H1 (cell line): ENCODE measurements around the gene TGFB2. TPM values are rescaled to one million over a fixed set of nuclear protein-coding genes. Genes with fewer than 3 reads are reported as not detected.
A peak's percentile ranks its signal among the peaks of the same experiment; 100 is the strongest.

ENCODE experiments used
- CTCF ChIA-PET: fragments of 300-600 bp; sonication (Branson Sonifier 250); formaldehyde crosslinking; loops from one replicate; lab custom pipeline; 2021; ENCODE audit not compliant: partially characterized antibody; lab: Charles Lee
- POLR2A ChIA-PET: fragments of 300-600 bp; sonication (Branson Sonifier 250); formaldehyde crosslinking; loops from one replicate; lab custom pipeline; 2021; ENCODE audit warnings: inconsistent platforms; ENCODE audit not compliant: partially characterized antibody; lab: Charles Lee
- DNase-seq, 2 experiments: peaks; one replicate each; pipeline versions ENCODE4 v3.0.0 to v3.0.0-alpha.2; 2010 to 2022; ENCODE audit warnings: low spot score in 2 of 2, low read depth in 1 of 2, mixed read lengths in 1 of 2
- FAIRE-seq: peaks from 2 replicates; lab custom pipeline; 2011; peaks lifted over from hg19 to GRCh38; lab: Jason Lieb, UNC
- H2AFZ ChIP-seq: 2 replicates; pipeline ENCODE4 v1.8.1; 2012; ENCODE audit warnings: low read length, inconsistent platforms
- H2AK5ac ChIP-seq: 2 replicates; pipeline ENCODE4 v1.6.1; 2013; ENCODE audit warnings: low read depth, low read length
- H2BK120ac ChIP-seq: replicated peaks from 2 replicates; pipeline ENCODE3; 2013; ENCODE audit warnings: low read depth, low read length, inconsistent platforms
- H2BK12ac ChIP-seq: 2 replicates; pipeline ENCODE4 v1.6.1; 2013; ENCODE audit warnings: low read depth, low read length
- H2BK15ac ChIP-seq: 2 replicates; pipeline ENCODE4 v1.6.1; 2013; ENCODE audit warnings: low read length
- H2BK20ac ChIP-seq: 2 replicates; pipeline ENCODE4 v1.6.1; 2013; ENCODE audit warnings: low read length
- H2BK5ac ChIP-seq: 2 replicates; pipeline ENCODE4 v1.6.1; 2013; ENCODE audit warnings: low read depth, low read length
- H3K14ac ChIP-seq: 2 replicates; pipeline ENCODE4 v1.6.1; 2013; ENCODE audit warnings: inconsistent platforms; ENCODE audit not compliant: insufficient read length
- H3K18ac ChIP-seq: 2 replicates; pipeline ENCODE4 v1.6.1; 2013; ENCODE audit warnings: low read length; ENCODE audit errors: extremely low read depth
- H3K23ac ChIP-seq: 2 replicates; pipeline ENCODE4 v1.6.1; 2013; ENCODE audit warnings: inconsistent platforms; ENCODE audit not compliant: insufficient read length
- H3K23me2 ChIP-seq: 2 replicates; pipeline ENCODE4 v1.6.1; 2013; ENCODE audit warnings: low read depth, low read length
- H3K27ac ChIP-seq: 2 replicates; pipeline ENCODE4 v1.6.1; 2011; ENCODE audit warnings: low read depth, low read length, inconsistent platforms
- H3K27me3 ChIP-seq, 4 experiments: replicated peaks in 1 of 4; 1 replicate in 1 of 4; 2 replicates in 3 of 4; pipeline versions ENCODE4 v1.6.1 to v1.8.1; 2011 to 2013; ENCODE audit warnings: low read length in 3 of 4, mild to moderate bottlenecking in 3 of 4, inconsistent platforms in 2 of 4, mixed read lengths in 2 of 4, moderate library complexity in 1 of 4; ENCODE audit not compliant: control insufficient read depth in 3 of 4, insufficient read depth in 3 of 4; ENCODE audit errors: extremely low read depth in 1 of 4
- H3K36me3 ChIP-seq, 4 experiments: 2 replicates each; pipeline versions ENCODE4 v1.6.1 to v1.8.1; 2011 to 2013; ENCODE audit warnings: mild to moderate bottlenecking in 4 of 4, low read length in 3 of 4, moderate library complexity in 2 of 4, control low read depth in 1 of 4, inconsistent platforms in 1 of 4; ENCODE audit not compliant: insufficient read depth in 4 of 4, control insufficient read depth in 2 of 4
- H3K4ac ChIP-seq: replicated peaks from 2 replicates; pipeline ENCODE3; 2013; ENCODE audit warnings: low read length, low read depth, mixed read lengths, inconsistent platforms; ENCODE audit not compliant: insufficient read length
- H3K4me1 ChIP-seq, 4 experiments: replicated peaks in 1 of 4; 1 replicate in 1 of 4; 2 replicates in 3 of 4; pipeline versions ENCODE4 v1.6.1 to v1.8.1; 2011 to 2013; ENCODE audit warnings: low read length in 3 of 4, inconsistent platforms in 2 of 4, mixed read lengths in 1 of 4; ENCODE audit not compliant: insufficient read depth in 4 of 4, control insufficient read depth in 3 of 4
- H3K4me2 ChIP-seq, 2 experiments: 2 replicates each; pipeline versions ENCODE4 v1.6.1 to v1.8.1; 2011 to 2013; ENCODE audit warnings: low read depth in 2 of 2, low read length in 2 of 2, control low read depth in 1 of 2, inconsistent platforms in 1 of 2, mild to moderate bottlenecking in 1 of 2; ENCODE audit not compliant: insufficient read depth in 1 of 2
- H3K4me3 ChIP-seq, 4 experiments: fragments of 200-600, 300-600 bp in 1 of 4; sonication (generic), shearing (Covaris generic), sonication (Bioruptor Twin) in 1 of 4; 2 replicates each; pipeline versions ENCODE4 v1.5.1 to v1.8.1; 2011 to 2016; ENCODE audit warnings: low read length in 4 of 4, low read depth in 3 of 4, control low read depth in 2 of 4, inconsistent platforms in 2 of 4, mild to moderate bottlenecking in 2 of 4, mixed read lengths in 1 of 4, moderate library complexity in 1 of 4; ENCODE audit not compliant: insufficient read depth in 2 of 4; ENCODE audit errors: extremely low read depth in 1 of 4
- H3K56ac ChIP-seq: replicated peaks from 2 replicates; pipeline ENCODE3; 2013; ENCODE audit warnings: low read depth, mild to moderate bottlenecking, mixed read lengths, low read length, inconsistent platforms; ENCODE audit not compliant: insufficient read length
- H3K79me1 ChIP-seq: 2 replicates; pipeline ENCODE4 v1.6.1; 2013; ENCODE audit warnings: low read depth, low read length, control low read depth
- H3K79me2 ChIP-seq, 2 experiments: 2 replicates each; pipeline versions ENCODE4 v1.6.1 to v1.8.1; 2012 to 2013; ENCODE audit warnings: low read length in 2 of 2, mild to moderate bottlenecking in 2 of 2, inconsistent platforms in 1 of 2; ENCODE audit not compliant: insufficient read depth in 2 of 2, control insufficient read depth in 1 of 2
- H3K9ac ChIP-seq, 4 experiments: replicated peaks in 1 of 4; 1 replicate in 1 of 4; 2 replicates in 3 of 4; pipeline versions ENCODE4 v1.6.1 to v1.8.1; 2011 to 2013; ENCODE audit warnings: low read depth in 3 of 4, low read length in 3 of 4, control low read depth in 2 of 4, mild to moderate bottlenecking in 2 of 4, moderate library complexity in 2 of 4, inconsistent platforms in 1 of 4; ENCODE audit errors: extremely low read depth in 1 of 4
- H3K9me3 ChIP-seq, 2 experiments: 2 replicates each; pipeline versions ENCODE4 v1.6.1 to v1.8.1; 2012 to 2013; ENCODE audit warnings: mild to moderate bottlenecking in 2 of 2, moderate library complexity in 2 of 2, control low read depth in 1 of 2, inconsistent platforms in 1 of 2, low read depth in 1 of 2, low read length in 1 of 2, mixed read lengths in 1 of 2; ENCODE audit not compliant: insufficient read depth in 2 of 2
- H4K20me1 ChIP-seq, 2 experiments: replicated peaks in 1 of 2; 2 replicates each; pipeline versions ENCODE3 to v1.8.1; 2011 to 2013; ENCODE audit warnings: inconsistent platforms in 2 of 2, low read length in 2 of 2, mild to moderate bottlenecking in 1 of 2; ENCODE audit not compliant: insufficient read depth in 2 of 2, control insufficient read depth in 1 of 2
- H4K5ac ChIP-seq: 2 replicates; pipeline ENCODE4 v1.6.1; 2013; ENCODE audit warnings: low read length, low read depth, mixed read lengths, inconsistent platforms; ENCODE audit not compliant: insufficient read length
- H4K8ac ChIP-seq: 2 replicates; pipeline ENCODE4 v1.8.0; 2013; ENCODE audit warnings: mild to moderate bottlenecking, moderate library complexity, low read length, inconsistent platforms; ENCODE audit not compliant: insufficient read depth; ENCODE audit errors: extremely low read depth
- H4K91ac ChIP-seq: replicated peaks from 2 replicates; pipeline ENCODE3; 2013; ENCODE audit warnings: low read length, mixed read lengths, inconsistent platforms; ENCODE audit not compliant: insufficient read length
- BACH1 ChIP-seq: IDR thresholded peaks from 2 replicates; pipeline ENCODE4 v1.6.1; 2012; ENCODE audit warnings: low read length, improper control_type of control experiment
- CHD1 ChIP-seq: IDR thresholded peaks from 2 replicates; pipeline ENCODE4 v1.6.1; 2012; ENCODE audit warnings: low read depth, low read length, improper control_type of control experiment
- CREB1 ChIP-seq: IDR thresholded peaks from 2 replicates; pipeline ENCODE4 v1.6.1; 2012; ENCODE audit warnings: inconsistent platforms
- EZH2 ChIP-seq: fragments of 200-600 bp; sonication (generic); IDR thresholded peaks from 2 replicates; pipeline ENCODE4 v1.7.1; 2012; ENCODE audit warnings: low read depth, mild to moderate bottlenecking, moderate library complexity, low read length, inconsistent platforms; ENCODE audit not compliant: severe bottlenecking
- FOSL1 ChIP-seq: IDR thresholded peaks from 2 replicates; pipeline ENCODE4 v1.6.1; 2011; ENCODE audit warnings: mild to moderate bottlenecking, low read depth, low read length, moderate library complexity; ENCODE audit not compliant: insufficient read depth
- HDAC2 ChIP-seq, 2 experiments: fragments of 300-600 bp in 1 of 2; sonication (generic) in 1 of 2; IDR thresholded peaks; 2 replicates each; pipeline ENCODE4 v1.6.1; 2011 to 2012; ENCODE audit warnings: low read depth in 2 of 2, low read length in 2 of 2, mild to moderate bottlenecking in 2 of 2, moderate library complexity in 2 of 2, borderline replicate concordance in 1 of 2, inconsistent platforms in 1 of 2
- NRF1 ChIP-seq: IDR thresholded peaks from 2 replicates; pipeline ENCODE4 v1.6.1; 2011; ENCODE audit warnings: mild to moderate bottlenecking, low read depth, low read length, improper control_type of control experiment
- POLR2A ChIP-seq, 2 experiments: IDR thresholded peaks; 1 replicate in 1 of 2; 2 replicates in 1 of 2; pipeline ENCODE4 v1.6.1; 2011; ENCODE audit warnings: low read depth in 2 of 2, low read length in 2 of 2, mild to moderate bottlenecking in 2 of 2; ENCODE audit errors: control extremely low read depth in 1 of 2
- RXRA ChIP-seq: IDR thresholded peaks from 2 replicates; pipeline ENCODE4 v1.6.1; 2011; ENCODE audit warnings: low read depth, mild to moderate bottlenecking, low read length, moderate library complexity; ENCODE audit not compliant: insufficient read depth
- SIX5 ChIP-seq: IDR thresholded peaks from 2 replicates; pipeline ENCODE4 v1.6.1; 2011; ENCODE audit warnings: mild to moderate bottlenecking, low read depth, low read length
- SP2 ChIP-seq: IDR thresholded peaks from 2 replicates; pipeline ENCODE4 v1.6.1; 2012; ENCODE audit warnings: mild to moderate bottlenecking, low read length, inconsistent platforms
- SP4 ChIP-seq: IDR thresholded peaks from 2 replicates; pipeline ENCODE4 v1.6.1; 2012; ENCODE audit warnings: low read length, inconsistent platforms
- WGBS, 2 experiments: shearing (Covaris generic) in 1 of 2; methylation state at CpG; one replicate each; pipeline versions ENCODE4 v1.1.6 to v1.1.7; 2013 to 2015; ENCODE audit warnings: low lambda C conversion rate in 2 of 2, mixed read lengths in 2 of 2, inconsistent platforms in 1 of 2, low coverage in 1 of 2, missing lambda C conversion rate in 1 of 2; ENCODE audit not compliant: insufficient replicate concordance in 2 of 2, insufficient coverage in 1 of 2, insufficient read length in 1 of 2; ENCODE audit errors: extremely low coverage in 1 of 2, missing lambda C conversion rate in 1 of 2; 5-methylcytosine and 5-hydroxymethylcytosine counted together
- polyA plus RNA-seq, 7 experiments: library from polyadenylated mRNA; depleted of rRNA in 3 of 7; stranded (reverse) in 5 of 7; unstranded in 2 of 7; fragments of >200 nt in 5 of 7; fragments of 200-250 nt in 2 of 7; gene quantifications; 1 replicate in 5 of 7; 2 replicates in 1 of 7; 4 replicates in 1 of 7; pipeline versions ENCODE4 v1.2.1 to v1.2.3, GENCODE V29; 2011 to 2013; ENCODE audit warnings: missing spikeins in 2 of 7, mixed read lengths in 2 of 7
- total RNA-seq: library from RNA; stranded (reverse); fragmentation: NEBNext Ultra II Directional; extraction: Animal tissue kit (Norgen Biotek cat#: 25700); gene quantifications from 2 replicates; pipeline ENCODE4 v1.2.1, GENCODE V29; 2021
- TF ChIP-seq, protein P1 (sequence below): IDR thresholded peaks from 2 replicates; pipeline ENCODE4 v1.6.1; 2012; ENCODE audit warnings: inconsistent platforms

Gene TGFB2
- total and polyA plus RNA-seq, 2 of the 8 experiments (the other 6 are each of a cell fraction or from before 2014, with no cell fraction given), result 0.26 to 0.84 TPM

DNA sequence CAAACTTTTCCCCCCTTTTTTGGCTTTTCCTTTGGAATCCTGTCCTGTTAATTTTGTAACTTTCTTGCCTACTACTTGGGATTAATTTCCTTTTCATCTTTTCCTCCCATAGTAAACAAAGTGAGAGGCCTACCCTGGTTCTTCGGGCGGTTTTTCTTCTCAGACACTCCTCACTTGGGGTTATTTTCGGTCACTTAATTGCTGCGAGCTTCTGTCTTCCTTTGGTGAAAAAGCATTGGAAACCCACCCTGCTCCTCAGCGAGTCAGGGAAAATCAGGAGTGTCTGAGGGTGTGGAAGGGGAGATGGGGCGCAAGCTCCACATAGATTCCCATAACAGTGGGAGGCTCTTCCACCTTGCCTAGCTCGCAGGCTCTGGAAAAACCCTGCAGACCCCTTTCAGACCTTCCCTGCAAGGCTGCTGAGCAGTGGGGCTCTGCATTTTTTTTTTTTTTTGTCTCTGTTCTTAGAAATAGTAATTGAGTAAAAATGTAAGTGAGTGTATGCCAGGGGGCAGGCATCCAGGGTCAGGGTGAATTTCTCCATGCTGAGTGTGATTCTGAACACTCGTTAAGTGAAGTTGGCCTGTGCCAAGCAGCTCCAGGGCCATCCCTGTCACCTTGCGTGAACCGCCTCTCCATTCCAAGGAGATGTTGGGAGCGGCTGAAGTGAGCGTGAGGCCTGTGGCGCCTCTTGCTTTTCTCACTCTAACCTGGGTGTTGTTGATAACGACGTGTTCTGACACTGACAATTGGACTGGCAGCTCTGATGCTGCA lies 20.3 kb downstream of the TGFB2 start:
- H2AK5ac ChIP-seq, result no peak overlapping the region
- no peak overlapping the region for H4K91ac ChIP-seq
- H2BK120ac ChIP-seq, result no peak overlapping the region
- no peak overlapping the region for H2AFZ ChIP-seq
- H3K18ac ChIP-seq, result no peak overlapping the region
- no peaks in the 10 kb centered on the region for H3K23me2 ChIP-seq
- no peak overlapping the region for H2BK20ac ChIP-seq
- H3K4me3 ChIP-seq, result no peak overlapping the region
- H3K14ac ChIP-seq, result no peak overlapping the region
- no peak for FAIRE-seq
- POLR2A ChIA-PET, result no interaction called here
- no peaks in the 10 kb centered on the region for H4K20me1 ChIP-seq
- no peak overlapping the region for H3K56ac ChIP-seq
- 0 out of 2 replicates have a peak overlapping the region, but pooled peaks have one; percentile 13 for H2BK12ac ChIP-seq
- peak overlapping the region; percentile 48; the same call in 1 of the 2 replicates for H4K8ac ChIP-seq
- no peak overlapping the region for H4K5ac ChIP-seq
- H3K36me3 ChIP-seq, result no peaks in the 10 kb centered on the region
- no peak overlapping the region for H2BK5ac ChIP-seq
- no peaks in the 10 kb centered on the region for H3K79me2 ChIP-seq
- no peak for DNase-seq
- CTCF ChIA-PET, result interaction anchor here (0.5 to 4.3 kb wide), 10 partner anchors 12 to 701 kb away, joined by 3 to 19 read pairs (median 3); no protein-coding TSS in a partner anchor
- peaks cover 0 to 2% (median 0%) of the 10 kb centered on the region in 4 experiments; a peak in 1 of 7 replicates for H3K4me1 ChIP-seq
- 89% methylated on average over 15 of the region's 15 CpGs; no CpG with 5 or more reads in 1 of the 2 experiments for WGBS, 2 experiments
- no peaks in the 10 kb centered on the region for H3K79me1 ChIP-seq
- H3K9ac ChIP-seq, result no peak overlapping the region; a peak in 1 of 7 replicates
- no peak overlapping the region for H3K23ac ChIP-seq
- no peak overlapping the region for H3K4ac ChIP-seq
- H3K4me2 ChIP-seq, result no peak overlapping the region
- H3K27ac ChIP-seq, result no peak overlapping the region; the same call in 1 of the 2 replicates
- no peak overlapping the region for H2BK15ac ChIP-seq
- no peaks in the 10 kb centered on the region for H3K27me3 ChIP-seq
- H3K9me3 ChIP-seq, result no peaks in the 10 kb centered on the region
- no peak for TF ChIP-seq CREB1
- TF ChIP-seq EZH2, result no peak
- TF ChIP-seq SIX5, result no peak
- no peak for TF ChIP-seq SP2
- TF ChIP-seq BACH1, result no peak
- no peak for TF ChIP-seq CHD1
- no peak for TF ChIP-seq SP4
- no peak for TF ChIP-seq POLR2A (IDR thresholded peaks at IDR 0.05; ENCODE audit: control extremely low read depth in 1 of 2, low read depth in 2 of 2, low read length in 2 of 2)
- no peak for TF ChIP-seq FOSL1
- TF ChIP-seq, protein P1, sequence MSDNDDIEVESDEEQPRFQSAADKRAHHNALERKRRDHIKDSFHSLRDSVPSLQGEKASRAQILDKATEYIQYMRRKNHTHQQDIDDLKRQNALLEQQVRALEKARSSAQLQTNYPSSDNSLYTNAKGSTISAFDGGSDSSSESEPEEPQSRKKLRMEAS, result no peak
- TF ChIP-seq HDAC2 (IDR thresholded peaks at IDR 0.05; ENCODE audit: borderline replicate concordance in 1 of 2, low read depth in 2 of 2, low read length in 2 of 2), result no peak
- TF ChIP-seq NRF1, result no peak
- no peak for TF ChIP-seq RXRA
